Measurements from ENCODE around the gene HNRNPA3. TPM values are rescaled to one million over a fixed set of nuclear protein-coding genes. Genes with fewer than 3 reads are reported as not detected.

Gene HNRNPA3
- total and polyA plus RNA-seq, 10 of the 15 experiments (the other 5 are each of a cell fraction or from before 2014, with no cell fraction given), result 40.4 to 343 (median 206) TPM

- no peak for TF ChIP-seq GATAD2B (conservative IDR thresholded peaks at IDR 0.05; ENCODE audit: low read depth)
- TF ChIP-seq DPF2 (IDR thresholded peaks at IDR 0.05), result no peak
- TF ChIP-seq MEF2A (IDR thresholded peaks at IDR 0.05; ENCODE audit: insufficient read depth, low read depth, low read length), result no peak
- no peaks in the 10 kb centered on the region for H3K27me3 ChIP-seq (replicated peaks in 1 of 2; ENCODE audit: control insufficient read depth in 2 of 2, insufficient read depth in 2 of 2, low read length in 1 of 2)
- no TSS peak for BruUV-seq (replicated peaks)
- H3K4me1 ChIP-seq (ENCODE audit: control insufficient read depth, insufficient read depth, low read length), result peaks cover 12% of the 10 kb centered on the region
- H2AFZ ChIP-seq (ENCODE audit: control insufficient read depth, low read depth, low read length), result no peak overlapping the region
- H3K36me3 ChIP-seq (ENCODE audit: control insufficient read depth in 2 of 2, insufficient read depth in 2 of 2, low read length in 1 of 2), result no peaks in the 10 kb centered on the region
- ChIA-PET RAD21 (ENCODE audit: unreplicated experiment) (interaction anchor here (6.2 kb wide), 1 partner anchor 103 kb away, joined by 166 read pairs; no protein-coding TSS in a partner anchor), SMC1A (ENCODE audit: uncharacterized antibody, unreplicated experiment) (interaction anchor here (0.7 to 6.3 kb wide), 7 partner anchors 8 to 103 kb away, joined by 3 to 94 read pairs (median 5); no protein-coding TSS in a partner anchor), CTCF (interaction anchor here (0.9 to 14.2 kb wide), 6 partner anchors 11 to 105 kb away, joined by 3 to 213 read pairs (median 8); no protein-coding TSS in a partner anchor), POLR2A (interaction anchor here (1.0 kb wide), 2 partner anchors 14 to 103 kb away, joined by 3 to 4 read pairs; no protein-coding TSS in a partner anchor)
- no peak for FAIRE-seq
- H4K20me1 ChIP-seq (ENCODE audit: control insufficient read depth, insufficient read depth), result no peaks in the 10 kb centered on the region
- no peak overlapping the region for H3K4me3 ChIP-seq
- WGBS (ENCODE audit: insufficient coverage, insufficient replicate concordance, low lambda C conversion rate, missing lambda C conversion rate), result 97% methylated on average over 8 of the region's 8 CpGs
- H3K27ac ChIP-seq (ENCODE audit: control insufficient read depth, insufficient read depth), result no peak overlapping the region
- H3K9me3 ChIP-seq (replicated peaks; ENCODE audit: control insufficient read depth, insufficient read depth, low read length), result no peaks in the 10 kb centered on the region
- H3K79me2 ChIP-seq (ENCODE audit: control insufficient read depth, insufficient read depth, low read length), result peaks cover 11% of the 10 kb centered on the region
- no peak for DNase-seq (ENCODE audit: low read depth, low spot score)
- in situ Hi-C loops (cut with MboI) (no loop called here), intact Hi-C loops (cut with micrococcal nuclease; ENCODE audit: unreplicated experiment) (loop anchor here (10.0 kb wide), 1 partner anchor 126 kb away; the partner anchor contains the start of gene AGPS)
- H3K4me2 ChIP-seq (ENCODE audit: control insufficient read depth, insufficient read depth), result no peak overlapping the region
- no peak for ATAC-seq
- H3K9ac ChIP-seq (ENCODE audit: control insufficient read depth, insufficient read depth, low read length), result no peak overlapping the region
These were observed 55.7 kb downstream of the HNRNPA3 start for GRCh38 chr2:177268187-177268871.

GRCh38 chr2:177268901-177269300 lies 56.3 kb downstream of the HNRNPA3 start:
- Histone ChIP-seq H3K9me3 (replicated peaks; ENCODE audit: control insufficient read depth, insufficient read depth, low read length) (no peaks in the 10 kb centered on the region), H4K20me1 (ENCODE audit: control insufficient read depth, insufficient read depth) (no peaks in the 10 kb centered on the region), H3K4me3 (no peak overlapping the region), H3K4me2 (ENCODE audit: control insufficient read depth, insufficient read depth) (no peak overlapping the region), H3K27me3 (replicated peaks in 1 of 2; ENCODE audit: control insufficient read depth in 2 of 2, insufficient read depth in 2 of 2, low read length in 1 of 2) (no peaks in the 10 kb centered on the region), H2AFZ (ENCODE audit: control insufficient read depth, low read depth, low read length) (no peak overlapping the region), H3K36me3 (ENCODE audit: control insufficient read depth in 2 of 2, insufficient read depth in 2 of 2, low read length in 1 of 2) (no peaks in the 10 kb centered on the region), H3K9ac (ENCODE audit: control insufficient read depth, insufficient read depth, low read length) (no peak overlapping the region), H3K79me2 (ENCODE audit: control insufficient read depth, insufficient read depth, low read length) (peaks cover 5% of the 10 kb centered on the region), H3K4me1 (ENCODE audit: control insufficient read depth, insufficient read depth, low read length) (peaks cover 12% of the 10 kb centered on the region), H3K27ac (ENCODE audit: control insufficient read depth, insufficient read depth) (no peak overlapping the region)
- CTCF ChIA-PET, result interaction anchor here (0.9 to 14.2 kb wide), 2 partner anchors 71 to 105 kb away, joined by 3 to 213 read pairs; no protein-coding TSS in a partner anchor
- no TSS peak for BruUV-seq (replicated peaks)
- SMC1A ChIA-PET (ENCODE audit: uncharacterized antibody, unreplicated experiment), result interaction anchor here (0.9 to 2.3 kb wide), 2 partner anchors 17 to 104 kb away, joined by 3 to 11 read pairs; no protein-coding TSS in a partner anchor
- 98% methylated on average over 7 of the region's 7 CpGs for WGBS (ENCODE audit: insufficient coverage, insufficient replicate concordance, low lambda C conversion rate, missing lambda C conversion rate)
- POLR2A ChIA-PET, result interaction anchor here (0.6 to 1.6 kb wide), 2 partner anchors 8 to 13 kb away, joined by 3 to 5 read pairs; no protein-coding TSS in a partner anchor
- no peak for ATAC-seq
- FAIRE-seq, result no peak
- DNase-seq (ENCODE audit: low read depth, low spot score), result no peak
- intact Hi-C loops (cut with micrococcal nuclease; ENCODE audit: unreplicated experiment) (loop anchor here (10.0 kb wide), 1 partner anchor 126 kb away; the partner anchor contains the start of gene AGPS), in situ Hi-C loops (cut with MboI) (no loop called here)
- RAD21 ChIA-PET (ENCODE audit: unreplicated experiment), result no interaction called here
- TF ChIP-seq MYB (IDR thresholded peaks at IDR 0.05; ENCODE audit: borderline replicate concordance, low read depth, low read length) (no peak), HSF1 (IDR thresholded peaks at IDR 0.05; ENCODE audit: low read depth, low read length) (no peak), STAT1 (conservative IDR thresholded peaks at IDR 0.05) (no peak), ZNF274 (IDR thresholded peaks at IDR 0.05; ENCODE audit: insufficient read depth, insufficient read length) (no peak), SKIL (IDR thresholded peaks at IDR 0.05; ENCODE audit: low read depth, poor library complexity, severe bottlenecking) (no peak), BACH1 (IDR thresholded peaks at IDR 0.05; ENCODE audit: borderline replicate concordance) (no peak), ESRRA (IDR thresholded peaks at IDR 0.05; ENCODE audit: low read length) (no peak), HDAC6 (IDR thresholded peaks at IDR 0.05; ENCODE audit: unreplicated experiment) (no peak), BMI1 (IDR thresholded peaks at IDR 0.05; ENCODE audit: borderline replicate concordance) (no peak), RELA (IDR thresholded peaks at IDR 0.05; ENCODE audit: borderline replicate concordance, partially characterized antibody) (no peak)
